Hematopoietic multipotent progenitor cell treated with erythropoietin and hydrocortisone succinate and interleukin-3 and kit ligand, for 4 days (in vitro differentiated cells): ENCODE data around the gene SRSF9.
"Not testable (repeated sequence)": the region's sequence is repeated elsewhere in the genome, so short reads cannot be mapped to it uniquely, and the experiment has no call there.

ENCODE experiments used
- DNase-seq: peaks from one replicate; pipeline ENCODE4 v3.0.0-alpha.2; 2015

SRSF9 gene

GRCh38 chr12:120481022-120481767 is 11.6 kb upstream of the SRSF9 start:
- DNase-seq: peak; percentile 74

- DNase-seq: no peak
Measured at GRCh38 chr12:120480211-120480610, 10.7 kb upstream of the SRSF9 start.

GRCh38 chr12:120479458-120479857 is 9.9 kb upstream of the SRSF9 start:
- DNase-seq: peak; percentile 27

- DNase-seq: no peak
Measured at GRCh38 chr12:120475643-120476042, 6.1 kb upstream of the SRSF9 start.

GRCh38 chr12:120474616-120474960 is 5.0 kb upstream of the SRSF9 start:
- peak; percentile 52 for DNase-seq

- DNase-seq: no peak
Measured at GRCh38 chr12:120473807-120474615, 4.5 kb upstream of the SRSF9 start.

GRCh38 chr12:120472521-120472920 is 3.0 kb upstream of the SRSF9 start:
- DNase-seq: no peak

GRCh38 chr12:120470150-120470784 is 719 bp upstream of the SRSF9 start:
- peak; percentile 52 for DNase-seq

GRCh38 chr12:120468821-120469449 is 613 bp downstream of the SRSF9 start:
- peak; percentile 71 for DNase-seq

GRCh38 chr12:120468325-120468820 is 1.2 kb downstream of the SRSF9 start:
- DNase-seq: peak; percentile 59

- no peak for DNase-seq
Measured at GRCh38 chr12:120467439-120467838, 2.1 kb downstream of the SRSF9 start.

- peak; percentile 83 for DNase-seq
Measured at GRCh38 chr12:120466560-120467315, 2.8 kb downstream of the SRSF9 start.

- no peak for DNase-seq
Measured at GRCh38 chr12:120465756-120466155, 3.8 kb downstream of the SRSF9 start.

- no peak for DNase-seq
Measured at GRCh38 chr12:120463712-120464111, 5.8 kb downstream of the SRSF9 start.

- no peak for DNase-seq
Measured at GRCh38 chr12:120462099-120462640, 7.4 kb downstream of the SRSF9 start.

- no peak for DNase-seq
Measured at GRCh38 chr12:120460157-120460556, 9.4 kb downstream of the SRSF9 start.

GRCh38 chr12:120457133-120457532 is 12.4 kb downstream of the SRSF9 start:
- DNase-seq: peak; percentile 74

- DNase-seq: no peak
Measured at GRCh38 chr12:120455302-120455701, 14.2 kb downstream of the SRSF9 start.

- peak; percentile 76 for DNase-seq
Measured at GRCh38 chr12:120453977-120454376, 15.6 kb downstream of the SRSF9 start.

GRCh38 chr12:120453060-120453750 is 16.3 kb downstream of the SRSF9 start:
- no peak for DNase-seq

GRCh38 chr12:120452524-120452923 is 17.0 kb downstream of the SRSF9 start:
- not testable (repeated sequence) for DNase-seq
